GM23248 (cell line): ENCODE results near the gene PEX11B.

Source experiments
- EZH2 ChIP-seq: fragments of 200-600 bp; sonication (generic); IDR thresholded peaks from 2 replicates; pipeline ENCODE4 v1.6.1; 2018; ENCODE audit warnings: antibody characterized with exemption, mild to moderate bottlenecking; ENCODE audit not compliant: insufficient read depth, poor library complexity, severe bottlenecking
- EZH2phosphoT487 ChIP-seq: fragments of 200-600 bp; sonication (generic); IDR thresholded peaks from 2 replicates; pipeline ENCODE4 v1.6.1; 2018; ENCODE audit warnings: antibody characterized with exemption, moderate library complexity, mild to moderate bottlenecking, low read depth; ENCODE audit not compliant: insufficient read depth

DNA sequence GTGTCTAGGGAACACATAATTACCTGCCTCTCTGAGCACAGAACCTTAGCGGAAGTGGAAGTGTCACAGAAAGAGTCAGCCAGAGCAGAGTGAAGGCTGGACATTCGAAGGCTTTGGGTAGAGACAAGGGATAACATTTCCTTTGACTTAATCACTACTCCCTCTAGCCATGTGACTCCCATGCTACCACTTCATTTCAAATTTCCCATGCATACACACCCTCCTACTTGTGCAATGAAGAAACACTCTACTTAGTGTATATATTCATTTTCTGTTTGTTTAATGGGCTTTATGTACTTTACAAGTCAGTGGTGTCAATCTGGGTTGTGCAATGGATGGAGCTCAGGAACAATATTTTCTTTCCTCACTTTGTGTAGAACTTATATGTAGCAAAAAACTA is 39.8 kb downstream of the PEX11B start:
- no peak for TF ChIP-seq EZH2
- TF ChIP-seq EZH2phosphoT487 = no peak
